Astrocyte (in vitro differentiated cells and primary cell): ENCODE results near the gene HOXA11. TPM values are rescaled to one million over a fixed set of nuclear protein-coding genes. Genes with fewer than 3 reads are reported as not detected.

ENCODE experiments used
- DNase-seq: peaks from one replicate; pipeline ENCODE4 v3.0.0-alpha.2; 2010; ENCODE audit warnings: low read depth
- FAIRE-seq: peaks from 2 replicates; lab custom pipeline; 2011; peaks lifted over from hg19 to GRCh38; lab: Jason Lieb, UNC
- H2AFZ ChIP-seq: 2 replicates; pipeline ENCODE4 v1.6.0; 2012; ENCODE audit warnings: low read depth, low read length, inconsistent platforms
- H3K27ac ChIP-seq: 2 replicates; pipeline ENCODE4 v1.5.1; 2011; ENCODE audit warnings: low read depth, low read length, inconsistent platforms
- H3K27me3 ChIP-seq: 2 replicates; pipeline ENCODE4 v1.6.0; 2011; ENCODE audit warnings: low read length, inconsistent platforms; ENCODE audit not compliant: insufficient read depth
- H3K36me3 ChIP-seq: 2 replicates; pipeline ENCODE4 v1.5.1; 2011; ENCODE audit warnings: low read length, inconsistent platforms; ENCODE audit not compliant: insufficient read depth
- H3K4me1 ChIP-seq: 2 replicates; pipeline ENCODE4 v1.5.1; 2011; ENCODE audit warnings: low read length, inconsistent platforms; ENCODE audit not compliant: insufficient read depth
- H3K4me2 ChIP-seq: 2 replicates; pipeline ENCODE4 v1.6.0; 2012; ENCODE audit warnings: low read length, inconsistent platforms
- H3K4me3 ChIP-seq: 2 replicates; pipeline ENCODE4 v1.5.1; 2011; ENCODE audit warnings: low read depth, mild to moderate bottlenecking, low read length, inconsistent platforms; ENCODE audit not compliant: insufficient read depth
- H3K79me2 ChIP-seq: 2 replicates; pipeline ENCODE4 v1.6.0; 2012; ENCODE audit warnings: mild to moderate bottlenecking, low read length, inconsistent platforms; ENCODE audit not compliant: insufficient read depth
- H3K9ac ChIP-seq: 2 replicates; pipeline ENCODE4 v1.6.0; 2012; ENCODE audit warnings: mild to moderate bottlenecking, low read length, inconsistent platforms
- H3K9me3 ChIP-seq: 2 replicates; pipeline ENCODE4 v1.5.1; 2012; ENCODE audit warnings: low read depth, mild to moderate bottlenecking, low read length, inconsistent platforms; ENCODE audit not compliant: insufficient read depth
- H4K20me1 ChIP-seq: 2 replicates; pipeline ENCODE4 v1.6.0; 2012; ENCODE audit warnings: low read length, inconsistent platforms; ENCODE audit not compliant: insufficient read depth
- H3K27ac Mint-ChIP-seq: one replicate; pipeline ENCODE4 v1.8.0; 2021; ENCODE audit warnings: mild to moderate bottlenecking, mixed read lengths; ENCODE audit not compliant: unreplicated experiment
- H3K27me3 Mint-ChIP-seq: one replicate; pipeline ENCODE4 v1.8.0; 2021; ENCODE audit warnings: low read depth, mixed read lengths; ENCODE audit not compliant: unreplicated experiment
- H3K36me3 Mint-ChIP-seq: one replicate; pipeline ENCODE4 v1.8.0; 2021; ENCODE audit warnings: low read depth, mixed read lengths; ENCODE audit not compliant: unreplicated experiment
- H3K4me1 Mint-ChIP-seq: one replicate; pipeline ENCODE4 v1.8.0; 2021; ENCODE audit warnings: low read depth, mixed read lengths; ENCODE audit not compliant: unreplicated experiment
- H3K4me3 Mint-ChIP-seq: one replicate; pipeline ENCODE4 v1.8.0; 2021; ENCODE audit warnings: mild to moderate bottlenecking, moderate library complexity, mixed read lengths; ENCODE audit not compliant: unreplicated experiment
- H3K9me3 Mint-ChIP-seq: one replicate; pipeline ENCODE4 v1.8.0; 2021; ENCODE audit warnings: mild to moderate bottlenecking, mixed read lengths; ENCODE audit not compliant: unreplicated experiment
- EZH2 ChIP-seq: IDR thresholded peaks from 2 replicates; pipeline ENCODE4 v1.6.1; 2012; ENCODE audit warnings: mild to moderate bottlenecking, low read length, inconsistent platforms; ENCODE audit not compliant: insufficient read depth
- total RNA-seq: library from RNA; stranded (reverse); gene quantifications from 2 replicates; pipeline ENCODE4 v1.2.1, GENCODE V29; 2021
- TF ChIP-seq, protein P1 (sequence below): IDR thresholded peaks from 2 replicates; pipeline ENCODE4 v1.5.1; 2011; ENCODE audit warnings: low read depth, mild to moderate bottlenecking, inconsistent platforms, low read length, moderate library complexity; ENCODE audit not compliant: insufficient read depth

The HOXA11 gene
- total RNA-seq, 1 donor from 2014 or later: not detected

DNA sequence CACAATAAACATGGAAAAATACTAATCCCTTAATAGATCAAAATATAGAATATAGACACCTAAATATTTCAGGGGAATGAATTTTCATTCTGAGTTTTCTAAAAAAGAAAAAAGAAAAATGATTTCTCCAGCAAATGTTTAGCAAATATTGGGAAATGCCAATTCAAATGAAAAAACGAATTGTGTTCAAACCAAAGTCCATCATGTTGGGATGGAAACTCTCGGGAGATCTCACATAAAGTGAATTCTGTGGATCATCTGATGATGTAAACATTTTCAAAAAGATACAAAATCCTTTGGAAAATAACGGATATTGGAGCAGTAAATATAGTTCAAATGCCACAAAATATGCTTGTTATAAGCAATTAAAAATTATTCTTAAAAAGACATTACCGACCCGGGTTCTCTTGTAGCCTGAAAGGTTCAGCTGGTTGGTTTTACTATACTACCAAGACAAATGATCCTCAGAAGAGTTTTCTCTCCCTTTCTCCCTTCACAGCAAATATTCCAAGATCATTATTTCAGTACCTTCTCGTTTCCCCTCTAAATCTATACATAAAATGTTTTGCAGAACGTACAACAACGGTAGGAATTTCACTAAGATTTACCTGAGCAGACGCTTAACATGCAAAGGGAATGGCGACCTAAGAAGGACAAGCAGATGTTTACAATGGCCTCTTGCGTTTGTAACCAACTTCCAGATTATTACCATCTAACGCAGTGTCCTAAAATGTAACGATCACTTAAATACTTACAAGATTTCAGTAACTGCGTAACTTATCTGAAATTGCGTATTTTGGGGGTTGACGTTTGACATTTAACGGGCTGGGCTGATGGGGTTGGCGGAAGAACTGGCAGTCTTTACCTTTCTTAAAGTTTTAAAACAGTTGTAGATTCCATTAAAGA is 12.4 kb upstream of the HOXA11 start:
- H3K27ac ChIP-seq: no peak overlapping the region
- Mint-ChIP-seq H3K9me3 (peaks cover 17% of the 10 kb centered on the region), H3K4me3 (no peak overlapping the region), H3K36me3 (no peaks in the 10 kb centered on the region), H3K27me3 (peaks cover 82% of the 10 kb centered on the region), H3K27ac (no peak overlapping the region), H3K4me1 (no peaks in the 10 kb centered on the region)
- no peak overlapping the region for H3K4me2 ChIP-seq
- H3K27me3 ChIP-seq: peaks cover 94% of the 10 kb centered on the region
- DNase-seq (no peak), FAIRE-seq (no peak)
- H3K4me1 ChIP-seq: no peaks in the 10 kb centered on the region
- H4K20me1 ChIP-seq: peaks cover 27% of the 10 kb centered on the region
- no peaks in the 10 kb centered on the region for H3K36me3 ChIP-seq
- TF ChIP-seq, protein P1, sequence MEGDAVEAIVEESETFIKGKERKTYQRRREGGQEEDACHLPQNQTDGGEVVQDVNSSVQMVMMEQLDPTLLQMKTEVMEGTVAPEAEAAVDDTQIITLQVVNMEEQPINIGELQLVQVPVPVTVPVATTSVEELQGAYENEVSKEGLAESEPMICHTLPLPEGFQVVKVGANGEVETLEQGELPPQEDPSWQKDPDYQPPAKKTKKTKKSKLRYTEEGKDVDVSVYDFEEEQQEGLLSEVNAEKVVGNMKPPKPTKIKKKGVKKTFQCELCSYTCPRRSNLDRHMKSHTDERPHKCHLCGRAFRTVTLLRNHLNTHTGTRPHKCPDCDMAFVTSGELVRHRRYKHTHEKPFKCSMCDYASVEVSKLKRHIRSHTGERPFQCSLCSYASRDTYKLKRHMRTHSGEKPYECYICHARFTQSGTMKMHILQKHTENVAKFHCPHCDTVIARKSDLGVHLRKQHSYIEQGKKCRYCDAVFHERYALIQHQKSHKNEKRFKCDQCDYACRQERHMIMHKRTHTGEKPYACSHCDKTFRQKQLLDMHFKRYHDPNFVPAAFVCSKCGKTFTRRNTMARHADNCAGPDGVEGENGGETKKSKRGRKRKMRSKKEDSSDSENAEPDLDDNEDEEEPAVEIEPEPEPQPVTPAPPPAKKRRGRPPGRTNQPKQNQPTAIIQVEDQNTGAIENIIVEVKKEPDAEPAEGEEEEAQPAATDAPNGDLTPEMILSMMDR: no peak
- peak; percentile 22 for TF ChIP-seq EZH2
- H3K9ac ChIP-seq: no peak overlapping the region
- H3K9me3 ChIP-seq: peaks cover 8% of the 10 kb centered on the region
- H3K79me2 ChIP-seq: no peaks in the 10 kb centered on the region
- no peak overlapping the region for H2AFZ ChIP-seq
- H3K4me3 ChIP-seq: no peak overlapping the region

DNA sequence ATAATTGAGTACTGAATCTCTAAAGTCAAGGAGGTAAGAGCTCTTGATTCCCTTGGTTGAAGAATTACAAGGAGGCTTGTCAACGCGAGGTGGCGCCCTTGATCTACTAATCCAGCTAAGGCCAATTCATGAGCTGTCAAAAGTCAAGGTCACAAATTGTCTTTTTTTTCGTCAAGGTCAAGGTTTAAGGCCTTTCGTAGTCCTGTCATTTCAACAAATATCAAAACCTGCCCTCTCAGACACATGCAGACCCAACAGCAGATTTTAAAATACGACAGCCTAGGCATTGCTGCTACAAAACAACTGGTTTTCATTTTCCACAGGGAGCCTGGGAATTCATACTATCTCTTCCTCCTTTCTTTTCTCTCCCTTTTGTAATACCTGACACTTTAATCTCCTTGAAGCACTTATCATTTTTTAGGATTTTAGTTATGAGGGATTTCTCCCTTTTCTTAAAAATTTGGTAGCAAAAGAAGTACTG is 11.3 kb upstream of the HOXA11 start:
- no peak overlapping the region for H3K4me3 ChIP-seq
- peaks cover 17% of the 10 kb centered on the region for H4K20me1 ChIP-seq
- peaks cover 94% of the 10 kb centered on the region for H3K27me3 ChIP-seq
- H3K4me1 Mint-ChIP-seq: no peaks in the 10 kb centered on the region
- peaks cover 81% of the 10 kb centered on the region for H3K27me3 Mint-ChIP-seq
- peaks cover 15% of the 10 kb centered on the region for H3K9me3 Mint-ChIP-seq
- H3K27ac Mint-ChIP-seq: no peak overlapping the region
- H3K79me2 ChIP-seq: no peaks in the 10 kb centered on the region
- no peaks in the 10 kb centered on the region for H3K4me1 ChIP-seq
- H3K9ac ChIP-seq: no peak overlapping the region
- peaks cover 6% of the 10 kb centered on the region for H3K9me3 ChIP-seq
- peak; percentile 33 for DNase-seq
- TF ChIP-seq, protein P1: peak; percentile 79
- no peak for TF ChIP-seq EZH2
- no peaks in the 10 kb centered on the region for H3K36me3 ChIP-seq
- no peak overlapping the region for H3K4me3 Mint-ChIP-seq
- no peak overlapping the region for H3K27ac ChIP-seq
- H3K4me2 ChIP-seq: no peak overlapping the region
- no peaks in the 10 kb centered on the region for H3K36me3 Mint-ChIP-seq
- no peak overlapping the region for H2AFZ ChIP-seq
- FAIRE-seq: peak; percentile 54
